NCI-H187 treated with DMSO at 0.1 percent for 48 hours (cell line): ENCODE data around the gene SHANK3.
"Not testable (repeated sequence)": the region's sequence is repeated elsewhere in the genome, so short reads cannot be mapped to it uniquely, and the experiment has no call there.

Source experiments
- DNase-seq: peaks from one replicate; lab custom pipeline; 2025; lab: John Stamatoyannopoulos, UW

SHANK3 gene

GRCh38 chr22:50654664-50655063 lies 18.0 kb upstream of the SHANK3 start:
- not testable (repeated sequence) for DNase-seq

- DNase-seq = no peak
These were observed 16.2 kb upstream of the SHANK3 start for GRCh38 chr22:50656122-50657070.

GRCh38 chr22:50657925-50658324 lies 14.7 kb upstream of the SHANK3 start:
- no peak for DNase-seq

DNA sequence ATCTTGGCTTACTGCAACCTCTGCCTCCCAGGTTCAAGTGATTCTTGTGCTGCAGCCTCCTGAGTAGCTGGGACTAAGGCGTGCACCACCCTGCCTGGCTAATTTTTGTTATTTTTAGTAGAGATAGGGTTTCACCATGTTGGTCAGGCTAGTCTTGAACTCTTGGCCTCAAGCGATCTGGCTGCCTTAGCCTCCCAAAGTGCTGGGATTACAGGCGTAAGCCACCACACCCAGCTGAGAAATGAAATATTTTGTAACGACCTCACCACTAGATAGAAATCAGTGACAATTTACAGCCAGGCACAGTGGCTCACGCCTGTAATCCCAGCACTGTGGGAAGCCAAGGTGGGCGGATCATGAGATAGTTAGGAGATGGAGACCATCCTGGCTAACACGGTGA lies 12.9 kb upstream of the SHANK3 start:
- DNase-seq = not testable (repeated sequence)

GRCh38 chr22:50660306-50660705 lies 12.3 kb upstream of the SHANK3 start:
- DNase-seq = no peak

DNA sequence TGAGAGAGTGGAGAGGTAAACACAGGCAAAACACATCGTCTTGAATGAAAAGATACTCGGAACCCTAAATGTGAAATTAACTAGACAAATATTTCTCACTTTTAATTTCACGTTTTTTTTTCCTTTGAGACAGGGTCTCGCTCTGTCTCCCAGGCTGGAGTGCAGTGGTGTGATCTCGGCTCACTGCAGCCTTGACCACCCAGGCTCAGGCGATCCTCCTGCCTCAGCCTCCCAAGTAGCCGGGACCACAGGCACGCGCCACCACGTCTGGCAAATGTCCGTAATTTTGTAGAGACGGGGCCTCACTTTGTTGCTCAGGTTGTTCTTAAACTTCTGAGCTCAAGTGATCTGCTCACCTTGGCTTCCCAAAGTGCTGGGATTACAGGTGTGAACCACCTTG lies 7.4 kb upstream of the SHANK3 start:
- DNase-seq = no peak

DNA sequence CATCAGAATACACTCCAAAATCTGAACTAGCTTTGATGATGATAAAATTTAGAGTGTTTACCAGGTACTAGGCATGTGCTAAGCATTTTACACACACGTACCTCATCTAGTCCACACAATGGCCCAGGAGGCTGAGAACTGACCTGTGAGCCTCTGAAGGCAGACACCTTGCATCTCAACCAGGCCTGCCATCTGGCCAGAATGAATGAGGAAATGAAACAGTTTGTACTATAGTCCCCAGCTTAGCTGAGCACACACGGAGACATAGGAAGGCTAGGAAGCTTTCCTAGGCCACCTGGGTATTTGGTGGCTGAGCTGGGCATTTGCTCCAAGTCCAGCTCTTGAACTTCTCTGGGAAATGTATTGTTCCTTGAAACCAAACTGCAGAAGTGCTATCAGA lies 6.9 kb upstream of the SHANK3 start:
- DNase-seq = no peak

DNA sequence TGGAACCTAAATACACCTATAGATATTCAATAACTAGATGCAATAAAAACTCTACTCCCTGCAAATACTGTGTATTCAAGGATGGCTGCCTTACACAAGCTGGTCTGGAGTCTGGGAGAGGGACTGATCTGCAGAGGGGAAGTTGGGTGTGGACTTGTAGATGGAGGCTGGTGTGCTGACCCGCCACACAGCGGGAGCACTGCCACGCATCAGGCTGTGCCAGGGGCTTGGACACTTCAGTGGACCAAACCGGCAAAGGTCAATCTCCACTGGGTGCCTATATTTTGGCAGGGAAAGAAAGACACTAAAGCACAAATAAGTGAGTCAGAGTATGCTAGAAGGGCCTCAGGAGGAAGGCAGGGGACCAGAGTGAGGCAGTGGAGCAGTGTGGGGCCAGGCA lies 2.1 kb upstream of the SHANK3 start:
- no peak for DNase-seq

DNA sequence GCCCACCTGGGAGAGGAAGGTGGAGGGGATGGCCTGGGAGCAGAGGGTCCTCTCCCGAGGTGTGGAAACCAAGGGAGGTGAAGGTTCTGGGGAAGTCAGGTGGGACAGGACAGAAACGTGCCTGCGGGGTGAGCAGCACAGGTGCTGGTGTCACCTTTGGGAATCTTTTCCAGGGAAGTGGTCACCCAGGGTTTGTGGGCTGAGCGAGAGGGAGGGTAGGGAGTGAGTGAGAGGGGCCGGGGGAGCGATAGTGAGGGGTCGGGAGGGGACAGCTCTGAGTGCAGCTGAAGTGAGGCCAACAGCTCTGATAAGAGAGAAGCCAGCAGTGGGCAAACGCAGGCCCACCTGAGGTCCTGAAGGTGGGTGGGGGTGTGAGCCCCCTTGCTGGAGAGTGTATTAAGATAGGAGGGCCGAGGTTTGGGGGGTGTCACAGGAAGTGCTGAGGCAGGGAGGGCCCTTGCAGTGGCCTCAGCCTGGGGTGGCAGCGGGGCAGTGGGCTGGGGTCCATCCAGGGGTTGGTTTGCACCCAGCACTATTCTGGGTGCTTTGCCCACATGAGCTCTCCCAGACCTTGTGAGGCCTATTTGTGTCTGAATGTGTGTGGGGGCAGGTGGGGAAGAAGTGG lies 1.6 kb upstream of the SHANK3 start:
- no peak for DNase-seq

DNA sequence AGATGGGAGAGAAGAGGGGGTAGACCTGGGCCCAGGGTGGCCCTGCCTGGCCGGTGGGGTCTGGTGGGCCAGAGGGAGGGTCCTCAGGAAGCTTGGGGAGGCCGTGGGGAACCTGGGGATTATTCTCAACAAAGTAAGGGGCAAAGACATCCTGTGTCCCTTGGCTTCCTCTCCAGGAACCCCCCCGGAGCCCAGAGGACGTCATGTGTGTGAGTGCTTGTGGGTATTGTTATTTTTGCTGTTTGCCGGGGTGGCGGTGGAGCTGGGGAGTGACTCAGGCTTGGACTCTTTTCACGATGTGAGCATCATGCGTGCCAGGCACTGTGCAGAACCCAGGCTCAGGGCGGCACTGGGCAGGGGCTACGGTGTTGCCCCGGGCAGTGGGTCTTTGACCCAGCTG lies 982 bp upstream of the SHANK3 start:
- no peak for DNase-seq

- no peak for DNase-seq
These were observed 582 bp upstream of the SHANK3 start for GRCh38 chr22:50672041-50672440.

- DNase-seq = no peak
These were observed 857 bp downstream of the SHANK3 start for GRCh38 chr22:50673231-50674129.

DNA sequence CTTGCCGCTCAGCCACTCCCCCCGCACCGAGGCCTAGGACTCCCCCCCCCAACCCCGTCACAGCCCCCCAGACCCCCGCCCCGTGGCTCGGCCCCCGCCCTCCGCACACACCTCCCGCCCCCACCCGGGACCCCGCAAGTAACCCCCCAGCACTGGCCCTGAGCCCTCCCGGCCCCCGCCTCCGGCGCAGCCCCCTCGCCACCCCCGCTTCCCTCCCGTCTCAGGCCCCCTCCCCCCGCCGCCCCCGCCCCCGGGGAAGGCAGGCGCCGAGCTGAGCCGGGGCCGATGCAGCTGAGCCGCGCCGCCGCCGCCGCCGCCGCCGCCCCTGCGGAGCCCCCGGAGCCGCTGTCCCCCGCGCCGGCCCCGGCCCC lies 1.5 kb downstream of the SHANK3 start:
- no peak for DNase-seq

- no peak for DNase-seq
These were observed 2.3 kb downstream of the SHANK3 start for GRCh38 chr22:50674606-50675552.

- no peak for DNase-seq
These were observed 3.0 kb downstream of the SHANK3 start for GRCh38 chr22:50675553-50676179.

GRCh38 chr22:50676180-50676636 lies 3.6 kb downstream of the SHANK3 start:
- DNase-seq = no peak

GRCh38 chr22:50676661-50677492 lies 4.3 kb downstream of the SHANK3 start:
- no peak for DNase-seq

GRCh38 chr22:50677493-50678217 lies 5.0 kb downstream of the SHANK3 start:
- no peak for DNase-seq

GRCh38 chr22:50678218-50678650 lies 5.6 kb downstream of the SHANK3 start:
- no peak for DNase-seq
